Kidney epithelial cell (primary cell): ENCODE data around the gene PUM2. TPM values are rescaled to one million over a fixed set of nuclear protein-coding genes. Genes with fewer than 3 reads are reported as not detected.

ENCODE experiments used
- DNase-seq: peaks from one replicate; pipeline ENCODE4 v3.0.0-alpha.2; 2010; ENCODE audit warnings: low read depth
- H3K27me3 ChIP-seq: 2 replicates; pipeline ENCODE4 v1.6.0; 2011; ENCODE audit warnings: low read length; ENCODE audit not compliant: control insufficient read depth, insufficient read depth
- H3K36me3 ChIP-seq: 2 replicates; pipeline ENCODE4 v1.5.1; 2011; ENCODE audit warnings: low read length; ENCODE audit not compliant: control insufficient read depth, insufficient read depth
- H3K4me3 ChIP-seq: 2 replicates; pipeline ENCODE4 v1.5.1; 2011; ENCODE audit warnings: low read depth, mild to moderate bottlenecking, control low read depth, low read length
- CTCF ChIP-seq: IDR thresholded peaks from 2 replicates; pipeline ENCODE4 v1.5.1; 2011; ENCODE audit warnings: mild to moderate bottlenecking, moderate library complexity, low read length, control low read depth, inconsistent platforms; ENCODE audit not compliant: insufficient read depth, poor library complexity, severe bottlenecking
- total RNA-seq: library from RNA; depleted of rRNA; stranded (reverse); fragments of >200 nt; gene quantifications from 2 replicates; pipeline ENCODE4 v1.2.3, GENCODE V29; 2015

PUM2 gene
- total RNA-seq, 1 donor from 2014 or later, result 44.2 TPM

- Histone ChIP-seq H3K4me3 (no peak overlapping the region), H3K36me3 (peaks cover 2% of the 10 kb centered on the region), H3K27me3 (no peaks in the 10 kb centered on the region)
- no peak for DNase-seq
- TF ChIP-seq CTCF, result no peak
These were observed 50.0 kb downstream of the PUM2 start for GRCh38 chr2:20300656-20301055.

GRCh38 chr2:20299113-20299512, 51.5 kb downstream of the PUM2 start:
- no peaks in the 10 kb centered on the region for H3K27me3 ChIP-seq
- no peak for DNase-seq
- no peak for TF ChIP-seq CTCF
- H3K4me3 ChIP-seq, result no peak overlapping the region
- peaks cover 2% of the 10 kb centered on the region for H3K36me3 ChIP-seq

- Histone ChIP-seq H3K36me3 (peaks cover 2% of the 10 kb centered on the region), H3K27me3 (no peaks in the 10 kb centered on the region), H3K4me3 (no peak overlapping the region)
- TF ChIP-seq CTCF, result no peak
- no peak for DNase-seq
These were observed 56.4 kb downstream of the PUM2 start for GRCh38 chr2:20294231-20294630.

- H3K4me3 ChIP-seq, result no peak overlapping the region
- H3K36me3 ChIP-seq, result no peaks in the 10 kb centered on the region
- no peak for TF ChIP-seq CTCF
- no peak for DNase-seq
- no peaks in the 10 kb centered on the region for H3K27me3 ChIP-seq
These were observed 57.7 kb downstream of the PUM2 start for GRCh38 chr2:20292984-20293383.

- Histone ChIP-seq H3K4me3 (no peak overlapping the region), H3K36me3 (no peaks in the 10 kb centered on the region), H3K27me3 (no peaks in the 10 kb centered on the region)
- no peak for DNase-seq
- TF ChIP-seq CTCF, result no peak
These were observed 58.7 kb downstream of the PUM2 start for GRCh38 chr2:20291846-20292408.

- no peaks in the 10 kb centered on the region for H3K27me3 ChIP-seq
- no peaks in the 10 kb centered on the region for H3K36me3 ChIP-seq
- no peak overlapping the region for H3K4me3 ChIP-seq
- peak; percentile 74 for TF ChIP-seq CTCF
- peak; percentile 56 for DNase-seq
These were observed 59.5 kb downstream of the PUM2 start for GRCh38 chr2:20291106-20291564.
